H1 (cell line): ENCODE results near the gene SRGAP3. TPM values are rescaled to one million over a fixed set of nuclear protein-coding genes. Genes with fewer than 3 reads are reported as not detected.
A peak's percentile ranks its signal among the peaks of the same experiment; 100 is the strongest.

Experiments used
- CTCF ChIA-PET: fragments of 300-600 bp; sonication (Branson Sonifier 250); formaldehyde crosslinking; loops from one replicate; lab custom pipeline; 2021; ENCODE audit not compliant: partially characterized antibody; lab: Charles Lee
- POLR2A ChIA-PET: fragments of 300-600 bp; sonication (Branson Sonifier 250); formaldehyde crosslinking; loops from one replicate; lab custom pipeline; 2021; ENCODE audit warnings: inconsistent platforms; ENCODE audit not compliant: partially characterized antibody; lab: Charles Lee
- DNase-seq, 2 experiments: peaks; one replicate each; pipeline versions ENCODE4 v3.0.0 to v3.0.0-alpha.2; 2010 to 2022; ENCODE audit warnings: low spot score in 2 of 2, low read depth in 1 of 2, mixed read lengths in 1 of 2
- FAIRE-seq: peaks from 2 replicates; lab custom pipeline; 2011; peaks lifted over from hg19 to GRCh38; lab: Jason Lieb, UNC
- H2AFZ ChIP-seq: 2 replicates; pipeline ENCODE4 v1.8.1; 2012; ENCODE audit warnings: low read length, inconsistent platforms
- H2AK5ac ChIP-seq: 2 replicates; pipeline ENCODE4 v1.6.1; 2013; ENCODE audit warnings: low read depth, low read length
- H2BK120ac ChIP-seq: replicated peaks from 2 replicates; pipeline ENCODE3; 2013; ENCODE audit warnings: low read depth, low read length, inconsistent platforms
- H2BK12ac ChIP-seq: 2 replicates; pipeline ENCODE4 v1.6.1; 2013; ENCODE audit warnings: low read depth, low read length
- H2BK15ac ChIP-seq: 2 replicates; pipeline ENCODE4 v1.6.1; 2013; ENCODE audit warnings: low read length
- H2BK20ac ChIP-seq: 2 replicates; pipeline ENCODE4 v1.6.1; 2013; ENCODE audit warnings: low read length
- H2BK5ac ChIP-seq: 2 replicates; pipeline ENCODE4 v1.6.1; 2013; ENCODE audit warnings: low read depth, low read length
- H3K14ac ChIP-seq: 2 replicates; pipeline ENCODE4 v1.6.1; 2013; ENCODE audit warnings: inconsistent platforms; ENCODE audit not compliant: insufficient read length
- H3K18ac ChIP-seq: 2 replicates; pipeline ENCODE4 v1.6.1; 2013; ENCODE audit warnings: low read length; ENCODE audit errors: extremely low read depth
- H3K23ac ChIP-seq: 2 replicates; pipeline ENCODE4 v1.6.1; 2013; ENCODE audit warnings: inconsistent platforms; ENCODE audit not compliant: insufficient read length
- H3K23me2 ChIP-seq: 2 replicates; pipeline ENCODE4 v1.6.1; 2013; ENCODE audit warnings: low read depth, low read length
- H3K27ac ChIP-seq: 2 replicates; pipeline ENCODE4 v1.6.1; 2011; ENCODE audit warnings: low read depth, low read length, inconsistent platforms
- H3K27me3 ChIP-seq, 4 experiments: replicated peaks in 1 of 4; 1 replicate in 1 of 4; 2 replicates in 3 of 4; pipeline versions ENCODE4 v1.6.1 to v1.8.1; 2011 to 2013; ENCODE audit warnings: low read length in 3 of 4, mild to moderate bottlenecking in 3 of 4, inconsistent platforms in 2 of 4, mixed read lengths in 2 of 4, moderate library complexity in 1 of 4; ENCODE audit not compliant: control insufficient read depth in 3 of 4, insufficient read depth in 3 of 4; ENCODE audit errors: extremely low read depth in 1 of 4
- H3K36me3 ChIP-seq, 4 experiments: 2 replicates each; pipeline versions ENCODE4 v1.6.1 to v1.8.1; 2011 to 2013; ENCODE audit warnings: mild to moderate bottlenecking in 4 of 4, low read length in 3 of 4, moderate library complexity in 2 of 4, control low read depth in 1 of 4, inconsistent platforms in 1 of 4; ENCODE audit not compliant: insufficient read depth in 4 of 4, control insufficient read depth in 2 of 4
- H3K4ac ChIP-seq: replicated peaks from 2 replicates; pipeline ENCODE3; 2013; ENCODE audit warnings: low read length, low read depth, mixed read lengths, inconsistent platforms; ENCODE audit not compliant: insufficient read length
- H3K4me1 ChIP-seq, 4 experiments: replicated peaks in 1 of 4; 1 replicate in 1 of 4; 2 replicates in 3 of 4; pipeline versions ENCODE4 v1.6.1 to v1.8.1; 2011 to 2013; ENCODE audit warnings: low read length in 3 of 4, inconsistent platforms in 2 of 4, mixed read lengths in 1 of 4; ENCODE audit not compliant: insufficient read depth in 4 of 4, control insufficient read depth in 3 of 4
- H3K4me2 ChIP-seq, 2 experiments: 2 replicates each; pipeline versions ENCODE4 v1.6.1 to v1.8.1; 2011 to 2013; ENCODE audit warnings: low read depth in 2 of 2, low read length in 2 of 2, control low read depth in 1 of 2, inconsistent platforms in 1 of 2, mild to moderate bottlenecking in 1 of 2; ENCODE audit not compliant: insufficient read depth in 1 of 2
- H3K4me3 ChIP-seq, 4 experiments: fragments of 200-600, 300-600 bp in 1 of 4; sonication (generic), shearing (Covaris generic), sonication (Bioruptor Twin) in 1 of 4; 2 replicates each; pipeline versions ENCODE4 v1.5.1 to v1.8.1; 2011 to 2016; ENCODE audit warnings: low read length in 4 of 4, low read depth in 3 of 4, control low read depth in 2 of 4, inconsistent platforms in 2 of 4, mild to moderate bottlenecking in 2 of 4, mixed read lengths in 1 of 4, moderate library complexity in 1 of 4; ENCODE audit not compliant: insufficient read depth in 2 of 4; ENCODE audit errors: extremely low read depth in 1 of 4
- H3K56ac ChIP-seq: replicated peaks from 2 replicates; pipeline ENCODE3; 2013; ENCODE audit warnings: low read depth, mild to moderate bottlenecking, mixed read lengths, low read length, inconsistent platforms; ENCODE audit not compliant: insufficient read length
- H3K79me1 ChIP-seq: 2 replicates; pipeline ENCODE4 v1.6.1; 2013; ENCODE audit warnings: low read depth, low read length, control low read depth
- H3K79me2 ChIP-seq, 2 experiments: 2 replicates each; pipeline versions ENCODE4 v1.6.1 to v1.8.1; 2012 to 2013; ENCODE audit warnings: low read length in 2 of 2, mild to moderate bottlenecking in 2 of 2, inconsistent platforms in 1 of 2; ENCODE audit not compliant: insufficient read depth in 2 of 2, control insufficient read depth in 1 of 2
- H3K9ac ChIP-seq, 4 experiments: replicated peaks in 1 of 4; 1 replicate in 1 of 4; 2 replicates in 3 of 4; pipeline versions ENCODE4 v1.6.1 to v1.8.1; 2011 to 2013; ENCODE audit warnings: low read depth in 3 of 4, low read length in 3 of 4, control low read depth in 2 of 4, mild to moderate bottlenecking in 2 of 4, moderate library complexity in 2 of 4, inconsistent platforms in 1 of 4; ENCODE audit errors: extremely low read depth in 1 of 4
- H3K9me3 ChIP-seq, 2 experiments: 2 replicates each; pipeline versions ENCODE4 v1.6.1 to v1.8.1; 2012 to 2013; ENCODE audit warnings: mild to moderate bottlenecking in 2 of 2, moderate library complexity in 2 of 2, control low read depth in 1 of 2, inconsistent platforms in 1 of 2, low read depth in 1 of 2, low read length in 1 of 2, mixed read lengths in 1 of 2; ENCODE audit not compliant: insufficient read depth in 2 of 2
- H4K20me1 ChIP-seq, 2 experiments: replicated peaks in 1 of 2; 2 replicates each; pipeline versions ENCODE3 to v1.8.1; 2011 to 2013; ENCODE audit warnings: inconsistent platforms in 2 of 2, low read length in 2 of 2, mild to moderate bottlenecking in 1 of 2; ENCODE audit not compliant: insufficient read depth in 2 of 2, control insufficient read depth in 1 of 2
- H4K5ac ChIP-seq: 2 replicates; pipeline ENCODE4 v1.6.1; 2013; ENCODE audit warnings: low read length, low read depth, mixed read lengths, inconsistent platforms; ENCODE audit not compliant: insufficient read length
- H4K8ac ChIP-seq: 2 replicates; pipeline ENCODE4 v1.8.0; 2013; ENCODE audit warnings: mild to moderate bottlenecking, moderate library complexity, low read length, inconsistent platforms; ENCODE audit not compliant: insufficient read depth; ENCODE audit errors: extremely low read depth
- H4K91ac ChIP-seq: replicated peaks from 2 replicates; pipeline ENCODE3; 2013; ENCODE audit warnings: low read length, mixed read lengths, inconsistent platforms; ENCODE audit not compliant: insufficient read length
- SRF ChIP-seq: IDR thresholded peaks from 2 replicates; pipeline ENCODE4 v1.6.1; 2011; ENCODE audit warnings: mild to moderate bottlenecking, low read depth, low read length, moderate library complexity
- TEAD4 ChIP-seq: IDR thresholded peaks from 2 replicates; pipeline ENCODE4 v1.6.1; 2012; ENCODE audit warnings: low read depth, low read length, inconsistent platforms, mixed read lengths
- WGBS, 2 experiments: shearing (Covaris generic) in 1 of 2; methylation state at CpG; one replicate each; pipeline versions ENCODE4 v1.1.6 to v1.1.7; 2013 to 2015; ENCODE audit warnings: low lambda C conversion rate in 2 of 2, mixed read lengths in 2 of 2, inconsistent platforms in 1 of 2, low coverage in 1 of 2, missing lambda C conversion rate in 1 of 2; ENCODE audit not compliant: insufficient replicate concordance in 2 of 2, insufficient coverage in 1 of 2, insufficient read length in 1 of 2; ENCODE audit errors: extremely low coverage in 1 of 2, missing lambda C conversion rate in 1 of 2; 5-methylcytosine and 5-hydroxymethylcytosine counted together
- polyA plus RNA-seq, 7 experiments: library from polyadenylated mRNA; depleted of rRNA in 3 of 7; stranded (reverse) in 5 of 7; unstranded in 2 of 7; fragments of >200 nt in 5 of 7; fragments of 200-250 nt in 2 of 7; gene quantifications; 1 replicate in 5 of 7; 2 replicates in 1 of 7; 4 replicates in 1 of 7; pipeline versions ENCODE4 v1.2.1 to v1.2.3, GENCODE V29; 2011 to 2013; ENCODE audit warnings: missing spikeins in 2 of 7, mixed read lengths in 2 of 7
- total RNA-seq: library from RNA; stranded (reverse); fragmentation: NEBNext Ultra II Directional; extraction: Animal tissue kit (Norgen Biotek cat#: 25700); gene quantifications from 2 replicates; pipeline ENCODE4 v1.2.1, GENCODE V29; 2021
- TF ChIP-seq, protein P1 (sequence below): IDR thresholded peaks from 2 replicates; pipeline ENCODE4 v1.6.1; 2012; ENCODE audit warnings: inconsistent platforms

The SRGAP3 gene
- total and polyA plus RNA-seq, 2 of the 8 experiments (the other 6 are each of a cell fraction or from before 2014, with no cell fraction given): 5.8 to 11.4 TPM

DNA sequence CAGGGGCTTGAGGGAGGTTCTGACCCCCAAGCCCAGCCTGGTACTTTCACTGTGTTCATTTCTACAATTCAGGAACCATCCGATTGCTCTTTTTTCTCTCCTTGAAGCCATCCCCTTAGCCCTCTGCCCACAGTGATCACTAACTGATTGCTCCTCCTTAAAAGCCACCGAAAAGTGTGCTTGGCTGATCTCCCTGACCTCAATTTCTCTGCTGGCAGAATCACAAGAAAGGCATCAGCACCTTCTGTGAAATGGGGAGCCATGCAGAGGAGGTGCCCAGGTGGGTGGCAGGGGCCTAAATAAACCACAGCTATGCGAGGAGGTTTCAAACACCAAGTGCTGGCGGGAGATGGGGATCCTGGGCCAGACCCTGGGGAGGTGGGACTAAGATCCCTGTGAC lies 56.2 kb downstream of the SRGAP3 start:
- Histone ChIP-seq H3K4me2 (no peak overlapping the region), H3K14ac (no peak overlapping the region), H3K36me3 (no peaks in the 10 kb centered on the region), H2BK20ac (no peak overlapping the region), H4K91ac (no peak overlapping the region), H3K9me3 (no peaks in the 10 kb centered on the region), H2AFZ (no peak overlapping the region), H3K4me3 (no peak overlapping the region), H3K9ac (no peak overlapping the region), H3K4ac (no peak overlapping the region), H3K79me1 (no peaks in the 10 kb centered on the region), H4K5ac (no peak overlapping the region), H3K23me2 (no peaks in the 10 kb centered on the region), H3K27ac (no peak overlapping the region), H2BK12ac (no peak overlapping the region), H3K56ac (no peak overlapping the region), H3K4me1 (peaks cover 0 to 7% (median 2%) of the 10 kb centered on the region in 4 experiments; a peak in 4 of 7 replicates), H4K20me1 (no peaks in the 10 kb centered on the region), H2BK15ac (no peak overlapping the region), H3K79me2 (no peaks in the 10 kb centered on the region), H2AK5ac (no peak overlapping the region), H3K18ac (no peak overlapping the region), H3K27me3 (no peaks in the 10 kb centered on the region), H2BK5ac (no peak overlapping the region), H2BK120ac (no peak overlapping the region), H4K8ac (peak overlapping the region; percentile 16; the same call in 1 of the 2 replicates), H3K23ac (no peak overlapping the region)
- FAIRE-seq (no peak), DNase-seq (no peak)
- CTCF ChIA-PET: no interaction called here
- TF ChIP-seq TEAD4 (no peak), SRF (no peak)
- TF ChIP-seq, protein P1, sequence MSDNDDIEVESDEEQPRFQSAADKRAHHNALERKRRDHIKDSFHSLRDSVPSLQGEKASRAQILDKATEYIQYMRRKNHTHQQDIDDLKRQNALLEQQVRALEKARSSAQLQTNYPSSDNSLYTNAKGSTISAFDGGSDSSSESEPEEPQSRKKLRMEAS: no peak
- POLR2A ChIA-PET: interaction anchor here (1.5 kb wide), 1 partner anchor 9 kb away, joined by 3 read pairs; no protein-coding TSS in a partner anchor
- WGBS, 2 experiments: 94% methylated on average over 4 of the region's 4 CpGs; no CpG with 5 or more reads in 1 of the 2 experiments
